ENCODE data around the gene SAP130. TPM values are rescaled to one million over a fixed set of nuclear protein-coding genes. Genes with fewer than 3 reads are reported as not detected.

Gene SAP130
- polyA plus RNA-seq, 1 of the 3 experiments (the other 2 are of a cell fraction): 19.0 TPM

DNA sequence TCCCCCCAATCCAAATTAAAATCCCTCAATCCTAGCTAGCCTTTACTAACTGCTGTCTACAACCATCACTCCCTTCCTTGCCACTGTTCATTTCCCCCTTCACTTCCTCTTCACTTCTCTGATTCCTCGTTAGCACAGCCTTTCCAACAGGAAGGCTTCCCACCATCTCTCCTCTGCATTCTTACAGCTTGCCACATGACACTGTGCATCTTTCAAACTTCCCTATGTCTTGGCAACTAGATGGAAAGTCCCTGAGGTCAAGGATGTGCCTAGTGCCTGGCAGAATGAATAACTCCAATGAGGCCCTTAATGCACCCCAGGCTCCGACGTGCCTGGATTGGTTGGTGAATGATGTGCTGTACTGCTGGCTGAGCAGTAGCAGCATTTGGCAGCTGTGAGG is 15.2 kb downstream of the SAP130 start (continued):
- TF ChIP-seq, protein P1, sequence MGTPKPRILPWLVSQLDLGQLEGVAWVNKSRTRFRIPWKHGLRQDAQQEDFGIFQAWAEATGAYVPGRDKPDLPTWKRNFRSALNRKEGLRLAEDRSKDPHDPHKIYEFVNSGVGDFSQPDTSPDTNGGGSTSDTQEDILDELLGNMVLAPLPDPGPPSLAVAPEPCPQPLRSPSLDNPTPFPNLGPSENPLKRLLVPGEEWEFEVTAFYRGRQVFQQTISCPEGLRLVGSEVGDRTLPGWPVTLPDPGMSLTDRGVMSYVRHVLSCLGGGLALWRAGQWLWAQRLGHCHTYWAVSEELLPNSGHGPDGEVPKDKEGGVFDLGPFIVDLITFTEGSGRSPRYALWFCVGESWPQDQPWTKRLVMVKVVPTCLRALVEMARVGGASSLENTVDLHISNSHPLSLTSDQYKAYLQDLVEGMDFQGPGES (IDR thresholded peaks at IDR 0.05; ENCODE audit: low read depth, low read length): no peak
- TF ChIP-seq, protein P2, sequence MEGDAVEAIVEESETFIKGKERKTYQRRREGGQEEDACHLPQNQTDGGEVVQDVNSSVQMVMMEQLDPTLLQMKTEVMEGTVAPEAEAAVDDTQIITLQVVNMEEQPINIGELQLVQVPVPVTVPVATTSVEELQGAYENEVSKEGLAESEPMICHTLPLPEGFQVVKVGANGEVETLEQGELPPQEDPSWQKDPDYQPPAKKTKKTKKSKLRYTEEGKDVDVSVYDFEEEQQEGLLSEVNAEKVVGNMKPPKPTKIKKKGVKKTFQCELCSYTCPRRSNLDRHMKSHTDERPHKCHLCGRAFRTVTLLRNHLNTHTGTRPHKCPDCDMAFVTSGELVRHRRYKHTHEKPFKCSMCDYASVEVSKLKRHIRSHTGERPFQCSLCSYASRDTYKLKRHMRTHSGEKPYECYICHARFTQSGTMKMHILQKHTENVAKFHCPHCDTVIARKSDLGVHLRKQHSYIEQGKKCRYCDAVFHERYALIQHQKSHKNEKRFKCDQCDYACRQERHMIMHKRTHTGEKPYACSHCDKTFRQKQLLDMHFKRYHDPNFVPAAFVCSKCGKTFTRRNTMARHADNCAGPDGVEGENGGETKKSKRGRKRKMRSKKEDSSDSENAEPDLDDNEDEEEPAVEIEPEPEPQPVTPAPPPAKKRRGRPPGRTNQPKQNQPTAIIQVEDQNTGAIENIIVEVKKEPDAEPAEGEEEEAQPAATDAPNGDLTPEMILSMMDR (IDR thresholded peaks at IDR 0.05): no peak
- TF ChIP-seq TAF1 (IDR thresholded peaks at IDR 0.05; ENCODE audit: borderline replicate concordance, low read depth, low read length) (no peak), TEAD4 (IDR thresholded peaks at IDR 0.05; ENCODE audit: borderline replicate concordance, insufficient read depth) (no peak), MEF2A (IDR thresholded peaks at IDR 0.05; ENCODE audit: borderline replicate concordance, low read depth) (no peak), TCF12 (IDR thresholded peaks at IDR 0.05) (no peak), SMC3 (IDR thresholded peaks at IDR 0.05; ENCODE audit: low read depth, low read length) (no peak)

DNA sequence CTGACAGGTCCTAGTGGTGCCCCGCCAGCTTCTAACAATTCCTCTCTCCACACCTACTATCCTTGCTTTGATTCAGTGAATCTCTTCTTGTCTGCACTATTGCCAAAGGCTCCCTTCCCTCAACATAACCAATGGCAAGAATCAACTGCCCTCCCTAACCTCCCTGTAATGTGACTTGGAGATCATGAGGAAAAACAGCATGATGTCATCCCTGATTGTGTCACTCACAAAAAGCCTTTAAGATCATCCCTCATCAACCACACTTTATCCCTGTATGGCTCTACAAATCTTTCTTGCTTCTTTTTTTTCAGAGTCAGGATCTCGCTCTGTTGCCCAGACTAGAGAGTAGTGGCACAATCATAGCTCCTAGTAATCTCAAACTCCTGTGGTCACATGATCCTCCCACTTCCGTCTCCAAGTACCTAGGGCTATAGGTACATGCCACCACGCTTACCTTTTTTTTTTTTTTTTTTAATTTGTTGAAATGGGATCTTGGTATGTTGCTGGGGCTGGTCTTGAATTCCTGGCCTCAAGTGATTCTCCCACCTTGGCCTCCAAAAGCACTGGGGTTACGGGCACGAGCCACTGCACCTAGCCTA is 19.7 kb downstream of the SAP130 start:
- Histone ChIP-seq H3K36me3 (replicated peaks in 1 of 2; ENCODE audit: control insufficient read depth in 1 of 2, insufficient read depth in 2 of 2, low read length in 1 of 2) (peaks cover 65 to 68% of the 10 kb centered on the region in 2 experiments), H3K4me1 (ENCODE audit: control insufficient read depth in 1 of 2, insufficient read depth in 2 of 2, low read depth in 1 of 2, low read length in 1 of 2) (no peaks in the 10 kb centered on the region), H3F3A (replicated peaks; ENCODE audit: insufficient read depth) (no peaks in the 10 kb centered on the region), H3K4me2 (no peak overlapping the region), H3K9me2 (no peaks in the 10 kb centered on the region), H4K20me1 (ENCODE audit: insufficient read depth) (no peaks in the 10 kb centered on the region), H3K9me3 (no peaks in the 10 kb centered on the region), H3K79me2 (ENCODE audit: insufficient read depth) (0 out of 2 replicates have a peak, but pooled peaks cover 3% of the 10 kb centered on the region), H3K9ac (no peak overlapping the region), H2AFZ (ENCODE audit: low read depth) (no peak overlapping the region), H3K27me3 (ENCODE audit: insufficient read depth) (no peaks in the 10 kb centered on the region), H3K27ac (ENCODE audit: low read depth in 2 of 2, low read length in 1 of 2) (no peak overlapping the region), H3K4me3 (ENCODE audit: low read depth in 2 of 2, low read length in 1 of 2) (no peak overlapping the region)
- 92% methylated on average over 6 of the region's 6 CpGs for WGBS (ENCODE audit: low lambda C conversion rate)
- ChIA-PET CTCF (interaction anchor here (0.7 kb wide), 1 partner anchor 20 kb away, joined by 3 read pairs; no protein-coding TSS in a partner anchor), POLR2A (no interaction called here)
- TF ChIP-seq JUND (IDR thresholded peaks at IDR 0.05) (no peak), RFX5 (IDR thresholded peaks at IDR 0.05; ENCODE audit: low read length) (no peak), MXI1 (IDR thresholded peaks at IDR 0.05; ENCODE audit: low read depth, low read length) (no peak), CHD2 (IDR thresholded peaks at IDR 0.05; ENCODE audit: low read length, partially characterized antibody) (no peak), MAX (IDR thresholded peaks at IDR 0.05; ENCODE audit: low read depth) (no peak), FOXJ3 (CRISPR knock-in tag; IDR thresholded peaks at IDR 0.05) (no peak), RCOR1 (IDR thresholded peaks at IDR 0.05; ENCODE audit: low read length) (no peak), USF1 (IDR thresholded peaks at IDR 0.05; ENCODE audit: borderline replicate concordance, low read depth) (no peak), PBX3 (IDR thresholded peaks at IDR 0.05) (no peak), FOSL2 (IDR thresholded peaks at IDR 0.05; ENCODE audit: borderline replicate concordance, low read depth) (no peak), RXRA (IDR thresholded peaks at IDR 0.05; ENCODE audit: borderline replicate concordance, low read depth) (no peak), NFIC (IDR thresholded peaks at IDR 0.05; ENCODE audit: borderline replicate concordance) (no peak), NRF1 (IDR thresholded peaks at IDR 0.05; ENCODE audit: low read depth, low read length) (no peak)
- TF ChIP-seq, protein P2 (IDR thresholded peaks at IDR 0.05): no peak
- TF ChIP-seq, protein P3, sequence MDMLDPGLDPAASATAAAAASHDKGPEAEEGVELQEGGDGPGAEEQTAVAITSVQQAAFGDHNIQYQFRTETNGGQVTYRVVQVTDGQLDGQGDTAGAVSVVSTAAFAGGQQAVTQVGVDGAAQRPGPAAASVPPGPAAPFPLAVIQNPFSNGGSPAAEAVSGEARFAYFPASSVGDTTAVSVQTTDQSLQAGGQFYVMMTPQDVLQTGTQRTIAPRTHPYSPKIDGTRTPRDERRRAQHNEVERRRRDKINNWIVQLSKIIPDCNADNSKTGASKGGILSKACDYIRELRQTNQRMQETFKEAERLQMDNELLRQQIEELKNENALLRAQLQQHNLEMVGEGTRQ (IDR thresholded peaks at IDR 0.05; ENCODE audit: borderline replicate concordance, low read depth, low read length): no peak
- DNase-seq: no peak
